ENCODE measurements around the gene OR4D2. TPM values are rescaled to one million over a fixed set of nuclear protein-coding genes. Genes with fewer than 3 reads are reported as not detected.

The OR4D2 gene
- total RNA-seq = not detected

DNA sequence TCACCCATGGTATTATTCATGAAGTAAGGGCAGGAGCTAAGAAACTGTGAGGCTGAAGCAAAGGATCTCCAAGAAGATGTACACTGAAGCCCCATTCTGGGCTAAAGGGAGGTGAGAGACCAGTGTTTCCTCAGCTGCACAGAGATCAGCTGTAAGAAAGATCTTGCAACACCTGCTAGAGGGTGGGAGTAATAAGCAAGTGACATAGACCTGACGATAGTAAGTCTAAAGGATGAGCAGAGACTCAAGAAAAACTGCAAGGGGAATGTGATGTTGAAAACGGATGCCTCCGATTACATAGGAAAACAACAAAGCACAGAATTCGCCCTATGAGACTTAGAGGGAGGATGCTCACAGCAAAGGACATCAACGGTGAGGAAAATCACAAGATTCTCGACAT lies at the start of gene OR4D2:
Gene OR4D2 (plus strand): TSS at position 301 of the 400 bp plus-strand sequence. CDS start 2,674 bp downstream, outside the sequence.
- H3K36me3 ChIP-seq = no peaks in the 10 kb centered on the region
- no peaks in the 10 kb centered on the region for H3K9me3 ChIP-seq
- H3K4me3 ChIP-seq = no peak within 1 kb of the TSS
- H3K27me3 ChIP-seq = no peaks in the 10 kb centered on the region
- no peaks in the 10 kb centered on the region for H3K4me1 ChIP-seq
- no peak for DNase-seq
- no peak for TF ChIP-seq POLR2A (IDR thresholded peaks at IDR 0.05)
- TF ChIP-seq CTCF (IDR thresholded peaks at IDR 0.05) = no peak
- intact Hi-C loops (cut with DNase I; ENCODE audit: low total_unique reads) = no loop called here
- no peak within 1 kb of the TSS for H3K27ac ChIP-seq

GRCh38 chr17:58117382-58117781 lies 49.4 kb upstream of the OR4D2 start:
- no peaks in the 10 kb centered on the region for H3K9me3 ChIP-seq
- peaks cover 0 to 5% of the 10 kb centered on the region in 2 donors for H3K27me3 ChIP-seq
- intact Hi-C loops (cut with DNase I; ENCODE audit: low total_unique reads) = no loop called here
- DNase-seq = no peak
- TF ChIP-seq POLR2A (IDR thresholded peaks at IDR 0.05) (no peak), CTCF (IDR thresholded peaks at IDR 0.05) (no peak)
- H3K36me3 ChIP-seq = no peaks in the 10 kb centered on the region
- no peak overlapping the region for H3K27ac ChIP-seq
- no peak overlapping the region for H3K4me3 ChIP-seq
- no peaks in the 10 kb centered on the region for H3K4me1 ChIP-seq

DNA sequence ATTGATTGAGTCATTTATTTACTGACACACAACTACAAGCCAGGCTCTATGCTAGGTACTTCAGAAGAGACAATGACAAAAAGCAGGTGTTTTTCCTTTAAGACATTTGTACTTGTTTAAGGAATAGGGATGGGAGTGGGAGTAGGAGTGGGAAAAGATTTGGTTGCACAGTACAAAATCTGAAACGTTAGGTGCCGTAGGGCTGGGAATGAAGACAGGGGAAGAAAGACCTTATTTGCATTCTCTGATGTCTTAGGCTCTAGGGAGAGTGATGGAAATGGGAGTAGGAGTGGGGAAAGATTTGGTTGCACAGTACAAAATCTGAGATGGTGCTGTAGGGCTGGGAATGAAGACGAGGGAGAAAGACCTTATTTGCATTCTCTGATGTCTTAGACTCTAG lies 47.3 kb upstream of the OR4D2 start:
- H3K27me3 ChIP-seq = peaks cover 0 to 5% of the 10 kb centered on the region in 2 donors
- no peaks in the 10 kb centered on the region for H3K4me1 ChIP-seq
- intact Hi-C loops (cut with DNase I; ENCODE audit: low total_unique reads) = no loop called here
- no peaks in the 10 kb centered on the region for H3K36me3 ChIP-seq
- TF ChIP-seq POLR2A (IDR thresholded peaks at IDR 0.05) (no peak), CTCF (IDR thresholded peaks at IDR 0.05) (no peak)
- DNase-seq = no peak
- H3K27ac ChIP-seq = no peak overlapping the region
- no peaks in the 10 kb centered on the region for H3K9me3 ChIP-seq
- H3K4me3 ChIP-seq = no peak overlapping the region

DNA sequence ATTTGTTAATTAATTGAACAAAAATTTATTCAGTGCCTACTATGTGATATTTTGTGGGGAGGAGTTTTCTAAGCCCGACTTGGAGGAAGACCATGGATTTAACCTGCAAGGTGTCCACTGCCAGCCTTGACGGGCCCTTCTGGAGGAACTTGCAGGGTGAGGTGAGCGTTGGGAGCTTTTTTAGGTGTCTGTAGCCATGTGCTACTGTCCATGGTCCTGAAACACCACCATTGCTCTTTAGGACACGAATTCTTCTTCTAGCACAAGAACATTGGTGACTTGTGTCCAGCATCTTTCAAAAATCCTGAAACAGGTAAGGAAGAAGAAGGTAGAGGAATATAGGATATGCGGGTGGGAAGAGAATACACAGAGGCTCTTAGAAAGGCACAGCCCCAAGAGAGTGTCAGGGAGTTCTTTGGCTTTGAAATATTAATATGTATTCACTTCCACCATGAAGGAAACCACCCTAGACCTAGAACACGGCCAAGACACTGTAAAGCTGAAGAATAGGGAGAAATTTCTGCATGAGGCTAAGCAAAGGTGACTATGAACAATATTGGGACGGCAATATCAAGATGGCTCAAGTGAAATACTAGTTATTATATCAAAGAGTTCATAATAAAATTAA lies 46.5 kb upstream of the OR4D2 start:
- intact Hi-C loops (cut with DNase I; ENCODE audit: low total_unique reads) = no loop called here
- Histone ChIP-seq H3K4me1 (no peaks in the 10 kb centered on the region), H3K4me3 (no peak overlapping the region), H3K27ac (no peak overlapping the region), H3K27me3 (peaks cover 0 to 5% of the 10 kb centered on the region in 2 donors), H3K9me3 (no peaks in the 10 kb centered on the region), H3K36me3 (no peaks in the 10 kb centered on the region)
- no peak for DNase-seq
- no peak for TF ChIP-seq CTCF (IDR thresholded peaks at IDR 0.05)
- no peak for TF ChIP-seq POLR2A (IDR thresholded peaks at IDR 0.05)

DNA sequence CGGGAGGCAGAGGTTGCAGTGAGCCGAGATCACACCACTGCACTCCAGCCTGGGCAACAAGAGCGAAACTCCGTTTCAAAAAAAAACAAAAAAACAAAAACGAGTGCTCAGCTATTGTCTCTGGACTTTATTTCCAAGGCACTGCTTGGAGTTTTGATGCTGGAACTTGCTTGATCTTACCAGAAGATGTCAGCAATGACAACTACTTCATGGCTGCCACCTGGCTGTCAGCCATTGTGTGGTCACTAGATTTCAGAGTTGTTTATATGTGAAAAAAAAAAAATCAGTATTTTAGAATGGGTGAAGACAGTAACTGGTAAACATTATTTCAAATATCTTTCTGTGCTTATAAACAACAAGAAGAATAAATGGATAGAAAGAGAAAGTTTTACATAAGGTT lies 44.9 kb upstream of the OR4D2 start:
- no peaks in the 10 kb centered on the region for H3K9me3 ChIP-seq
- no peak for TF ChIP-seq CTCF (IDR thresholded peaks at IDR 0.05)
- no peak for TF ChIP-seq POLR2A (IDR thresholded peaks at IDR 0.05)
- DNase-seq = no peak
- intact Hi-C loops (cut with DNase I; ENCODE audit: low total_unique reads) = no loop called here
- H3K36me3 ChIP-seq = no peaks in the 10 kb centered on the region
- H3K27ac ChIP-seq = no peak overlapping the region
- H3K27me3 ChIP-seq = peaks cover 0 to 5% of the 10 kb centered on the region in 2 donors
- H3K4me3 ChIP-seq = no peak overlapping the region
- no peaks in the 10 kb centered on the region for H3K4me1 ChIP-seq
